ENCODE results near the gene CEP72.
"Not testable (repeated sequence)": the region's sequence is repeated elsewhere in the genome, so short reads cannot be mapped to it uniquely, and the experiment has no call there.

Gene CEP72

GRCh38 chr5:601771-602465 lies 10.2 kb upstream of the CEP72 start:
- no peak for FAIRE-seq

GRCh38 chr5:602466-603035 lies 9.6 kb upstream of the CEP72 start:
- FAIRE-seq = no peak

- no peak for FAIRE-seq
These were observed 8.8 kb upstream of the CEP72 start for GRCh38 chr5:603081-603998.

- no peak for FAIRE-seq
These were observed 7.7 kb upstream of the CEP72 start for GRCh38 chr5:604391-604831.

GRCh38 chr5:605090-605489 lies 7.0 kb upstream of the CEP72 start:
- FAIRE-seq = not testable (repeated sequence)

GRCh38 chr5:606061-606460 lies 6.1 kb upstream of the CEP72 start:
- FAIRE-seq = no peak

GRCh38 chr5:606526-607399 lies 5.4 kb upstream of the CEP72 start:
- no peak for FAIRE-seq

GRCh38 chr5:607541-608428 lies 4.4 kb upstream of the CEP72 start:
- FAIRE-seq = no peak

GRCh38 chr5:608429-609370 lies 3.4 kb upstream of the CEP72 start:
- FAIRE-seq = no peak

- no peak for FAIRE-seq
These were observed 2.6 kb upstream of the CEP72 start for GRCh38 chr5:609506-609905.

- no peak for FAIRE-seq
These were observed 2.0 kb upstream of the CEP72 start for GRCh38 chr5:610011-610743.

- no peak for FAIRE-seq
These were observed 1.1 kb upstream of the CEP72 start for GRCh38 chr5:610744-611730.

- FAIRE-seq = no peak
These were observed 621 bp downstream of the CEP72 start for GRCh38 chr5:612498-613424.

GRCh38 chr5:616484-617039 lies 4.4 kb downstream of the CEP72 start:
- FAIRE-seq = no peak

- FAIRE-seq = no peak
These were observed 5.8 kb downstream of the CEP72 start for GRCh38 chr5:617896-618295.

- no peak for FAIRE-seq
These were observed 6.3 kb downstream of the CEP72 start for GRCh38 chr5:618450-618849.

GRCh38 chr5:619444-619843 lies 7.3 kb downstream of the CEP72 start:
- no peak for FAIRE-seq
